Activated CD8-positive, alpha-beta memory T cell treated with anti-CD3 and anti-CD28 coated beads, Interleukin-2, amount 10 ng/mL, durations not matched to agents 7 days and 5 days (primary cell): ENCODE measurements around the gene SPIN2A. TPM values are rescaled to one million over a fixed set of nuclear protein-coding genes. Genes with fewer than 3 reads are reported as not detected.
"Not testable (repeated sequence)": the region's sequence is repeated elsewhere in the genome, so short reads cannot be mapped to it uniquely, and the experiment has no call there.

Source experiments
- ATAC-seq: fragments of 150-1000 bp; cut with Tn5 transposase; one replicate; pipeline ENCODE4 v1.10.0; 2021; ENCODE audit warnings: moderate library complexity
- CTCF ChIA-PET: fragments of 350-600 bp; sonication (Branson Sonifier 250); formaldehyde crosslinking; loops from one replicate; lab custom pipeline; 2021; ENCODE audit warnings: antibody characterized with exemption; lab: Charles Lee
- DNase-seq: peaks from one replicate; pipeline ENCODE4 v3.0.0-alpha.2; 2020
- H3K27ac Mint-ChIP-seq: one replicate; pipeline ENCODE4 v1.8.0; 2021; ENCODE audit warnings: mild to moderate bottlenecking, mixed read lengths
- H3K27me3 Mint-ChIP-seq: one replicate; pipeline ENCODE4 v1.8.0; 2021; ENCODE audit warnings: mixed read lengths
- H3K36me3 Mint-ChIP-seq: one replicate; pipeline ENCODE4 v1.8.0; 2021; ENCODE audit warnings: mild to moderate bottlenecking, mixed read lengths
- H3K4me1 Mint-ChIP-seq: one replicate; pipeline ENCODE4 v1.8.0; 2021; ENCODE audit warnings: mixed read lengths
- H3K4me3 Mint-ChIP-seq: one replicate; pipeline ENCODE4 v1.8.0; 2021; ENCODE audit warnings: mild to moderate bottlenecking, moderate library complexity, mixed read lengths
- H3K9me3 Mint-ChIP-seq: one replicate; pipeline ENCODE4 v1.8.0; 2022; ENCODE audit warnings: low read depth, mixed read lengths
- total RNA-seq, 2 experiments: library from RNA; stranded (reverse); gene quantifications; one replicate each; pipeline ENCODE4 v1.2.3, GENCODE V29; 2021

The SPIN2A gene
- total RNA-seq, 2 experiments from 2014 or later: 0.89 to 1.1 TPM

- ATAC-seq: no peak
- Mint-ChIP-seq H3K9me3 (no peaks in the 10 kb centered on the region), H3K36me3 (peaks cover 10% of the 10 kb centered on the region), H3K4me1 (peaks cover 2% of the 10 kb centered on the region), H3K27me3 (no peaks in the 10 kb centered on the region), H3K27ac (peak overlapping the region; percentile 85), H3K4me3 (peak overlapping the region; percentile 82)
- CTCF ChIA-PET: no interaction called here
- no peak for DNase-seq
Measured at GRCh38 chrX:57121816-57122215, 15.4 kb downstream of the SPIN2A start.

- H3K4me1 Mint-ChIP-seq: peaks cover 2% of the 10 kb centered on the region
- peak within 1 kb of the TSS; percentile 82 for H3K4me3 Mint-ChIP-seq
- no peaks in the 10 kb centered on the region for H3K27me3 Mint-ChIP-seq
- peak within 1 kb of the TSS; percentile 85 for H3K27ac Mint-ChIP-seq
- DNase-seq: peak; percentile 89
- H3K36me3 Mint-ChIP-seq: peaks cover 10% of the 10 kb centered on the region
- peak; percentile 100 for ATAC-seq
- H3K9me3 Mint-ChIP-seq: no peaks in the 10 kb centered on the region
- CTCF ChIA-PET: no interaction called here
Measured at GRCh38 chrX:57121162-57121755, 15.9 kb downstream of the SPIN2A start, which contains the start of gene SPIN2B. TSS of gene SPIN2B (minus strand) at chrX:57121548.

- H3K27me3 Mint-ChIP-seq, ATAC-seq, DNase-seq, H3K9me3 Mint-ChIP-seq, CTCF ChIA-PET, H3K4me1 Mint-ChIP-seq: not testable (repeated sequence)
- H3K4me3 Mint-ChIP-seq: peak overlapping the region; percentile 82
- H3K36me3 Mint-ChIP-seq: peaks cover 10% of the 10 kb centered on the region
- peak overlapping the region; percentile 85 for H3K27ac Mint-ChIP-seq
Measured at GRCh38 chrX:57120619-57121161, 16.5 kb downstream of the SPIN2A start.

- DNase-seq: no peak
- no peak for ATAC-seq
- H3K27ac Mint-ChIP-seq: no peak overlapping the region
- H3K27me3 Mint-ChIP-seq: no peaks in the 10 kb centered on the region
- H3K36me3 Mint-ChIP-seq: peaks cover 10% of the 10 kb centered on the region
- no peaks in the 10 kb centered on the region for H3K9me3 Mint-ChIP-seq
- H3K4me1 Mint-ChIP-seq: peaks cover 2% of the 10 kb centered on the region
- H3K4me3 Mint-ChIP-seq: no peak overlapping the region
- CTCF ChIA-PET: no interaction called here
Measured at GRCh38 chrX:57119416-57119815, 17.8 kb downstream of the SPIN2A start.

DNA sequence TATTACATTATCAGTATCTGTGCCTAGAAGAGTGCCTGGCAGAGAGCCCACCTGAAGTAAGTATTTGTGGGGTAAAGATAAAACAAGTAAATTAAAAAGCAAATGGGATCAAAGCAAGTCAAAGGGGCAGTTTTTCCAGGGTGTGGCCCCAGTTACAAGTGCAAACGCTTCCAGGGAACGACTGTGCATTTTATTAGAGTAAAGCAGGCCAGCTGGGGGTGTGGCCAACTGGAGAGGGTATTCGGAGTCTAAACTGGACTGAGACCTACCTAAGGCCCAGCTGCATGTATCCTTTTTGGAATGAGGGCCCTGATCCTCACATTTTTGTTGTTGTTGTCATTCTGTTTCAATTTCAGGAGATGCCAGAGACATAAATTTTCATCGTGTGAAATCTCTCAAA lies 19.6 kb downstream of the SPIN2A start:
- ATAC-seq, H3K9me3 Mint-ChIP-seq, H3K27ac Mint-ChIP-seq, H3K27me3 Mint-ChIP-seq, CTCF ChIA-PET, DNase-seq, H3K4me3 Mint-ChIP-seq, H3K4me1 Mint-ChIP-seq: not testable (repeated sequence)
- peaks cover 11% of the 10 kb centered on the region for H3K36me3 Mint-ChIP-seq

DNA sequence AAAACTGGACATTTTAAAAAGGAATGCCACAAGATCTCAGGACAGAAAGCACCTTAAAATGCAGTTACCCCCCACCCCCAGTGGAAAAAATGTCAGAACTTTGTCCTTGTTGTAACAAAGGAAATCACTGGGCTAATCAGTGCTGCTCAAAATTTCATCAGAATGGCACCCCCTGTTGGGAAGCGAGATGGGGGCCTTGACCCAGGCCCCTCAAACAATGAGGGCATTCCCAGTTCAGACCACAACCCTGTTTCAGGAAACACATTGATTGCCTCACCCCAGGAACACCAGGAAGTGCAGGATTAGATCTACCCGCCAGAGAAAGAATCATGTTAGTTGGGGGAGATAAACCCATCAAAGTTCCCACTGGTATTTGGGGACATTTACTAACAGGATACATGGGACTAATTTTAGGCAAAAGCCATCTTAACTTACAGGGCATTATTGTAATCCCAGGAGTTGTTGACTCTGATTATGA lies 32.2 kb downstream of the SPIN2A start:
- Mint-ChIP-seq H3K27ac (no peak overlapping the region), H3K4me3 (no peak overlapping the region), H3K4me1 (no peaks in the 10 kb centered on the region), H3K27me3 (no peaks in the 10 kb centered on the region), H3K9me3 (no peaks in the 10 kb centered on the region), H3K36me3 (peaks cover 11% of the 10 kb centered on the region)
- CTCF ChIA-PET: no interaction called here
- DNase-seq (no peak), ATAC-seq (no peak)

GRCh38 chrX:57104406-57104805 lies 32.8 kb downstream of the SPIN2A start:
- H3K4me3 Mint-ChIP-seq: no peak overlapping the region
- DNase-seq: no peak
- H3K9me3 Mint-ChIP-seq: no peaks in the 10 kb centered on the region
- CTCF ChIA-PET: no interaction called here
- no peaks in the 10 kb centered on the region for H3K4me1 Mint-ChIP-seq
- ATAC-seq: no peak
- no peak overlapping the region for H3K27ac Mint-ChIP-seq
- H3K36me3 Mint-ChIP-seq: peaks cover 14% of the 10 kb centered on the region
- no peaks in the 10 kb centered on the region for H3K27me3 Mint-ChIP-seq

DNA sequence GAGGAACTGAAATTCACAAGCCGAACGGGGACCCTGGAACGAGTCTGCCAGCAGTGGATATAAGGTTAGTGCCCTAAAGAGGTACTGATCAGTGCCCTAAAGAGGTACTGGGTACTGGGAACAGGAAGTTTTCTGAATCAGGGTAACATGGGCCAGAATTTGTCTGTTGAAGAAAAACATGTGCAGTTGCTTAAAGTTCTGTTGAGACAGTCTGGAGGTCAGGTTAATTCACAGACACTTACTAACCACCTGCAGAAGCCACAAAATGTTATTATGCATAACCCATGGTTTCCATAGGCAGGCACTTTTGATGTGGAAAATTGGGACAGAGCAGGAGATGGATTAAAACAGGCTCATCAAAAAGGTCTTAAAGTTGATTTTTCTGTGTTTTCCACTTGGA lies 33.7 kb downstream of the SPIN2A start:
- no peaks in the 10 kb centered on the region for H3K4me1 Mint-ChIP-seq
- no peak overlapping the region for H3K4me3 Mint-ChIP-seq
- no peaks in the 10 kb centered on the region for H3K27me3 Mint-ChIP-seq
- DNase-seq: no peak
- no peaks in the 10 kb centered on the region for H3K9me3 Mint-ChIP-seq
- H3K27ac Mint-ChIP-seq: no peak overlapping the region
- peaks cover 18% of the 10 kb centered on the region for H3K36me3 Mint-ChIP-seq
- CTCF ChIA-PET: no interaction called here
- ATAC-seq: no peak

DNA sequence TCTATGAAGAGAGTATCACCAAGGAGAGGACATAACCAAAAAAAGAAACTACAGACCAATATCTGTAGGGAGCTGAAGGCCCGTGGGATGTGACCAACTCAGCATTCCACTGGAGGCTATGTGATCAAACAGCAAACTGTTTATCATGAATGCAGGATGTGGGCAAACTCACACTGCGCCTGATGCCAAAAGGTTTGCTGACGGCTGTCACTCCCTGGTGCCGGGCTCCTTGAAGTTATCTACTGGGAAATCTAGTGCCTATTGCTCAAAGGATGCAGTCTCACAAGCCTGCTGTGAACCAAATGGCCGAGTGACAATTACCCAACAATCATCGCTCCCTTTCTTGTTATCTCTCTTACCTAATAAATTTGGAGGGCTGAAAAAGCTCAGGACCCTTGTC lies 34.3 kb downstream of the SPIN2A start:
- peaks cover 21% of the 10 kb centered on the region for H3K36me3 Mint-ChIP-seq
- CTCF ChIA-PET: not testable (repeated sequence)

More for the DNA sequence above, 34.3 kb downstream of the SPIN2A start:
- H3K27me3 Mint-ChIP-seq, ATAC-seq, H3K9me3 Mint-ChIP-seq, H3K27ac Mint-ChIP-seq, H3K4me3 Mint-ChIP-seq, DNase-seq, H3K4me1 Mint-ChIP-seq: not testable (repeated sequence)

Other genes with a start within 250 kb of the SPIN2A start
- 1 to 10 TPM; 6.9 to 7.9 TPM for gene SPIN3, start 141.9 kb downstream of the SPIN2A start, total RNA-seq
- 1 to 10 TPM; 7.1 to 7.9 TPM for gene SPIN2B, start 15.8 kb downstream of the SPIN2A start, total RNA-seq
- gene FAAH2, start 149.3 kb upstream of the SPIN2A start, total RNA-seq: 1 to 10 TPM; 1.1 to 2.2 TPM